Activated naive CD4-positive, alpha-beta T cell treated with anti-CD3 and anti-CD28 coated beads for 36 hours (primary cell): Measurements from ENCODE around the gene ZNF780A. TPM values are rescaled to one million over a fixed set of nuclear protein-coding genes. Genes with fewer than 3 reads are reported as not detected.
"Not testable (repeated sequence)": the region's sequence is repeated elsewhere in the genome, so short reads cannot be mapped to it uniquely, and the experiment has no call there.

Experiments used
- CTCF ChIA-PET: fragments of 350-600 bp; sonication (Branson Sonifier 250); formaldehyde crosslinking; loops from one replicate; lab custom pipeline; 2021; ENCODE audit warnings: antibody characterized with exemption; lab: Charles Lee
- DNase-seq: peaks from one replicate; pipeline ENCODE4 v3.0.0-alpha.2; 2020
- H3K27ac Mint-ChIP-seq: one replicate; pipeline ENCODE4 v1.8.0; 2021; ENCODE audit warnings: mild to moderate bottlenecking, mixed read lengths
- H3K27me3 Mint-ChIP-seq: one replicate; pipeline ENCODE4 v1.8.0; 2021; ENCODE audit warnings: low read depth, mixed read lengths
- H3K36me3 Mint-ChIP-seq: one replicate; pipeline ENCODE4 v1.8.0; 2021; ENCODE audit warnings: low read depth, mixed read lengths
- H3K4me1 Mint-ChIP-seq: one replicate; pipeline ENCODE4 v1.8.0; 2021; ENCODE audit warnings: low read depth, mixed read lengths
- H3K4me3 Mint-ChIP-seq: one replicate; pipeline ENCODE4 v1.8.0; 2021; ENCODE audit warnings: mild to moderate bottlenecking, moderate library complexity, mixed read lengths
- H3K9me3 Mint-ChIP-seq: one replicate; pipeline ENCODE4 v1.8.0; 2021; ENCODE audit warnings: mixed read lengths
- intact Hi-C: fragments of 100-400 bp; cut with micrococcal nuclease; formaldehyde crosslinking; loops from one replicate; pipeline ENCODE4 v1.15.1; 2023
- total RNA-seq, 2 experiments: library from RNA; stranded (reverse); gene quantifications; one replicate each; pipeline ENCODE4 v1.2.3, GENCODE V29; 2021

The ZNF780A gene
- total RNA-seq, 2 experiments from 2014 or later, result 8.8 to 10.5 TPM

- CTCF ChIA-PET, intact Hi-C loops: not testable (repeated sequence)
These were observed 21.5 kb upstream of the ZNF780A start for GRCh38 chr19:40112271-40112670.

GRCh38 chr19:40110570-40110969, 19.8 kb upstream of the ZNF780A start:
- intact Hi-C loops, result no loop called here
- no peak overlapping the region for H3K4me3 Mint-ChIP-seq
- CTCF ChIA-PET, result interaction anchor here (0.6 to 0.8 kb wide), 3 partner anchors 164 to 1866 kb away, joined by 3 to 4 read pairs (median 3); no protein-coding TSS in a partner anchor
- no peak for DNase-seq
- H3K36me3 Mint-ChIP-seq, result no peaks in the 10 kb centered on the region
- H3K9me3 Mint-ChIP-seq, result peaks cover 2% of the 10 kb centered on the region
- no peak overlapping the region for H3K27ac Mint-ChIP-seq
- no peaks in the 10 kb centered on the region for H3K27me3 Mint-ChIP-seq
- H3K4me1 Mint-ChIP-seq, result no peaks in the 10 kb centered on the region

More at GRCh38 chr19:40112271-40112670, 21.5 kb upstream of the ZNF780A start:
- not testable (repeated sequence) for H3K27ac Mint-ChIP-seq, H3K27me3 Mint-ChIP-seq, DNase-seq, H3K4me3 Mint-ChIP-seq, H3K36me3 Mint-ChIP-seq, H3K9me3 Mint-ChIP-seq, H3K4me1 Mint-ChIP-seq

DNA sequence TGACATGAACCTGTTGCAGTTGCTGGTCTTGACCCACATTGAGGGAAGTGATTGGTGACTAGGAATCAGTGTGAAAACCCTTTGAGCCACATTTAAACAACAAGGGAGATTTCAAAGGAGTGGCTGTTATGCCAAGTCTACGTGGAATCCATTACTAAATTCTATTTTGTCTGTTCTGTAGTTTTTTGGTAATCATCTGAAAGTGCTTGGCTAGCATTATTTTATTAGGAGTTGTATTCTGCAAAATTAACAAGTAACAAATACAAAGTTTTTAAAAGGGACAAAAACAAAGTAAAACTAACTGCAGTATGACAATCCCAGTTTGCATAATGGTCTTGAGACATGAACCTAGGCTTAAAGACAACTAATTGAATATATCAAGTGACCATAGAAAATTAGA, 14.0 kb upstream of the ZNF780A start:
- no peaks in the 10 kb centered on the region for H3K27me3 Mint-ChIP-seq
- H3K4me1 Mint-ChIP-seq, result no peaks in the 10 kb centered on the region
- no peak overlapping the region for H3K27ac Mint-ChIP-seq
- CTCF ChIA-PET, result no interaction called here
- no peak for DNase-seq
- intact Hi-C loops, result no loop called here
- H3K9me3 Mint-ChIP-seq, result no peaks in the 10 kb centered on the region
- H3K4me3 Mint-ChIP-seq, result no peak overlapping the region
- no peaks in the 10 kb centered on the region for H3K36me3 Mint-ChIP-seq

DNA sequence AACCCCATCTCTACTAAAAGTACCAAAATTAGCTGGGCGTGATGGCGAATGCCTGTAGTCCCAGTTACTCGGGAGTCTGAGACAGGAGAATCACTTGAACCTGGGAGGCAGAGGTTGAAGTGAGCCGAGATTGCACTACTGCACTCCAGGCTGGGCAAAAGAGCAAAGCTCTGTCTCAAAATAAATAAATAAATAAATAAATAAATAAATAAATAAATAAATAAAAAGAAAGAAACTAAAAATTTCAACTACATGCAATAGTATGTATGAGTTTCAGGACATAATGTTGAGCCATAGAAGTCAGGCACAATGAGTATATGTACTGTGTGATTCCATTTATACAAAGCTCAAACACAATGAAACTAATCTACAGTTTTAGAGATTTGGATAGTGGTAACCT, 12.9 kb upstream of the ZNF780A start:
- H3K4me1 Mint-ChIP-seq, result no peaks in the 10 kb centered on the region
- CTCF ChIA-PET, result no interaction called here
- intact Hi-C loops, result no loop called here

GRCh38 chr19:40101813-40102212, 11.1 kb upstream of the ZNF780A start:
- intact Hi-C loops, result no loop called here
- H3K4me3 Mint-ChIP-seq, result no peak overlapping the region
- H3K27ac Mint-ChIP-seq, result no peak overlapping the region
- CTCF ChIA-PET, result interaction anchor here (0.7 kb wide), 1 partner anchor 12 kb away, joined by 3 read pairs; no protein-coding TSS in a partner anchor
- no peak for DNase-seq
- no peaks in the 10 kb centered on the region for H3K4me1 Mint-ChIP-seq
- no peaks in the 10 kb centered on the region for H3K9me3 Mint-ChIP-seq
- H3K27me3 Mint-ChIP-seq, result peaks cover 3% of the 10 kb centered on the region
- no peaks in the 10 kb centered on the region for H3K36me3 Mint-ChIP-seq

More for the DNA sequence above, 12.9 kb upstream of the ZNF780A start:
- no peak for DNase-seq
- no peaks in the 10 kb centered on the region for H3K27me3 Mint-ChIP-seq
- no peaks in the 10 kb centered on the region for H3K9me3 Mint-ChIP-seq
- H3K27ac Mint-ChIP-seq, result no peak overlapping the region
- no peak overlapping the region for H3K4me3 Mint-ChIP-seq
- H3K36me3 Mint-ChIP-seq, result no peaks in the 10 kb centered on the region

DNA sequence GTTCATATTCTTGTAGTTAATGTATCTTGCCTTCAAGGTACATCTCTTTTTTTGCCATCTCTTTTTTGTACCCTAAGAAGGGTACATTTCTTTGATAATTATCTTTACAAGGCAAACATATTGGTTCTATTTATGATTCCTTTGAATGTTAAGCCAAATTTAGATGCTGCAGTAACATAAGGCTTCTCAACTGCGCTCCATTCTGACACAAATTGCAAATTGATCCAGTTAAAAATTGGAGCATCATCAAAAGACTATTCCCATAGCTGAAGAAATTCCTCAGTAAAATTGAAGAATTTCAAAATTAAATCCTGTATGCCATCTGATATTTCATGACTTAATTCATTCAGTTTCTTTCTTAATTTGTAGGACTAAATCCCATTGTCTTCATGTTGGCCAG, 2.7 kb upstream of the ZNF780A start:
- CTCF ChIA-PET, result interaction anchor here (0.6 to 0.7 kb wide), 2 partner anchors 44 to 322 kb away, joined by 3 read pairs; no protein-coding TSS in a partner anchor
- Mint-ChIP-seq H3K36me3 (peaks cover 2% of the 10 kb centered on the region), H3K9me3 (no peaks in the 10 kb centered on the region), H3K4me3 (no peak overlapping the region), H3K27ac (no peak overlapping the region), H3K4me1 (peaks cover 20% of the 10 kb centered on the region), H3K27me3 (peaks cover 7% of the 10 kb centered on the region)
- intact Hi-C loops, result no loop called here
- no peak for DNase-seq

- Mint-ChIP-seq H3K4me1 (peaks cover 28% of the 10 kb centered on the region), H3K27me3 (peaks cover 4% of the 10 kb centered on the region), H3K4me3 (peak overlapping the region; percentile 97), H3K27ac (peak overlapping the region; percentile 95), H3K36me3 (peaks cover 5% of the 10 kb centered on the region), H3K9me3 (no peaks in the 10 kb centered on the region)
- CTCF ChIA-PET, result interaction anchor here (1.5 to 1.9 kb wide), 2 partner anchors 48 to 121 kb away, joined by 6 to 8 read pairs; partner anchors contain the start of gene PSMC4
- intact Hi-C loops, result loop anchor here (2.0 kb wide), 1 partner anchor 35 kb away; the partner anchor contains the start of gene ZNF780B
- DNase-seq, result no peak
These were observed 724 bp upstream of the ZNF780A start for GRCh38 chr19:40091205-40092129.

DNA sequence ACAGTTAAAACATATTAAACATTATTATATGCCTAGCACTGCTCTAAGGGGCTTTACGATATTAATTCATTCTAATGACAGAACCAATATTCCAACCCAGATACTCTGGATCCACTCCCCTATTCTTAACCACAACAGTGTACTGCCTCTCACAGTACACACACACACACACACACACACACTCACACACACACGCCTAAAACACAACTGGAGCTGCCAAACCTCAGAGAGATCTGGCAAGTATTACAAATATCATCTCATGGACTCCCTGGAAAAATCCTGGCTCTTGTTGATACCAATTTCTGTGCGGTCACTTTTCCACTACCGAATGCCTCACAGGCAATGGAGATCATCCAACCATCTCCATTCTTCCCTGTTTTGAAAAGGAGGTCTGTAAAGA, 1.3 kb downstream of the ZNF780A start:
- H3K27ac Mint-ChIP-seq, result no peak overlapping the region
- no peaks in the 10 kb centered on the region for H3K9me3 Mint-ChIP-seq
- DNase-seq, result no peak
- CTCF ChIA-PET, result interaction anchor here (0.6 to 1.9 kb wide), 2 partner anchors 50 to 73 kb away, joined by 3 to 8 read pairs; no protein-coding TSS in a partner anchor
- H3K4me1 Mint-ChIP-seq, result peaks cover 28% of the 10 kb centered on the region
- peaks cover 11% of the 10 kb centered on the region for H3K36me3 Mint-ChIP-seq
- H3K27me3 Mint-ChIP-seq, result no peaks in the 10 kb centered on the region
- intact Hi-C loops, result no loop called here
- H3K4me3 Mint-ChIP-seq, result peak overlapping the region; percentile 97

DNA sequence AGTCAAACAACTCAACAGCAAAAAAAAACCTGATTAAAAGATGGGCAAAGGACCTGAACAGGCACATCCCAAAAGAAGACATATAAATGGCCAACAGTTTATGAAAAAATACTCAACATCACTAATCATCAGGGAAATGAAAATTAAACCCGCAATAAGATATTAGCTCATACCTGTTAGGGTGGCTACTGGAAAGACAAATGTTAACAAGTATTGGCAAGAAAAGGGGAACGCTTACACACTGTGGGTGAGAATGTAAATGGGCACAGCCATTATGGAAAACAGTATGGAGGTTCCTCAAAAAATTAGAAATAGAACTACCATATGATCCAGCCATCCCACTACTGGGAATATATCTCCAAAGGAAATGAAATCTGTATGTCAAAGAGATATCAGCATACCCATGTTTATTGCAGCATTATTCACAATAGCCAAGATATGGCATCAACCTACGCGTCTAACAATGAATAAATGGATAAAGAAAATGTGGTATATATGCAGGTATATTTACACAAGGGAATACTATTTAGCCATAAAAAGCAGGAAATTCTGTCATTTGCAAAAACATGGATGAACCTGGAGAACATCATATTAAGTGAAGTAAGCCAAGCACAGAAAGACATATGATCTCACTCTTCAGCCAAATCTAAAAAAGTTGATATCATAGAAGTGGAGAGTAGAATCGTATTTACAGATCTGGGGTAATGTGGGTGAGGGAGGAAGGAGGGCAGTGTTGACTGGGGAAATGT, 2.3 kb downstream of the ZNF780A start:
- CTCF ChIA-PET, result interaction anchor here (0.7 kb wide), 1 partner anchor 88 kb away, joined by 6 read pairs; no protein-coding TSS in a partner anchor
- Mint-ChIP-seq H3K27ac (no peak overlapping the region), H3K9me3 (no peaks in the 10 kb centered on the region), H3K27me3 (no peaks in the 10 kb centered on the region), H3K36me3 (peaks cover 17% of the 10 kb centered on the region), H3K4me1 (peaks cover 28% of the 10 kb centered on the region), H3K4me3 (no peak overlapping the region)
- DNase-seq, result no peak
- intact Hi-C loops, result no loop called here

DNA sequence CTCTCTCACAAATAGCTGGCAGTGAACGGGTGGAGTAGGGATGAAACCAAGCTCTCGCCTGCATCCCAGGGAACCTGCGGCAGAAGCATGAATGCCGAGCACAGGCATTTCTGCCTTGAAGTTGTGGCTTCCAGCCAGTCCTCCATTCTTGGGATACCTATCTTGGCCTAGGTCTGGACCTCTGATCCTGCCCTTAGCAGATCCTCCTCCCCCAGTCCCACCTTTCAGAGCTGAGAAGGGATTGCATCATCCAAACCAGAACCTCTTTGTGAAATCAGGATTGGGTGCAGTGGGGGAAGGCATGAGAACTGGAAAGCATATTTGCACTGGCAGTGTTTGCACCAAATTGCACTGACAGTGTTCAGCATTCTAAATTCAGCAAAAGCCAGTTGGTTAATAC, 5.8 kb downstream of the ZNF780A start:
- CTCF ChIA-PET, result interaction anchor here (0.7 kb wide), 1 partner anchor 164 kb away, joined by 4 read pairs; no protein-coding TSS in a partner anchor
- DNase-seq, result no peak
- Mint-ChIP-seq H3K27me3 (no peaks in the 10 kb centered on the region), H3K9me3 (peaks cover 5% of the 10 kb centered on the region), H3K27ac (peak overlapping the region; percentile 19), H3K4me3 (no peak overlapping the region), H3K4me1 (peaks cover 22% of the 10 kb centered on the region), H3K36me3 (peaks cover 44% of the 10 kb centered on the region)
- intact Hi-C loops, result no loop called here

- peaks cover 72% of the 10 kb centered on the region for H3K36me3 Mint-ChIP-seq
- H3K27me3 Mint-ChIP-seq, result no peaks in the 10 kb centered on the region
- intact Hi-C loops, result no loop called here
- CTCF ChIA-PET, result interaction anchor here (0.6 kb wide), 2 partner anchors 57 to 321 kb away, joined by 3 to 5 read pairs; no protein-coding TSS in a partner anchor
- H3K4me1 Mint-ChIP-seq, result no peaks in the 10 kb centered on the region
- DNase-seq, result no peak
- no peak overlapping the region for H3K4me3 Mint-ChIP-seq
- peaks cover 35% of the 10 kb centered on the region for H3K9me3 Mint-ChIP-seq
- no peak overlapping the region for H3K27ac Mint-ChIP-seq
These were observed 9.3 kb downstream of the ZNF780A start for GRCh38 chr19:40081411-40081810.

DNA sequence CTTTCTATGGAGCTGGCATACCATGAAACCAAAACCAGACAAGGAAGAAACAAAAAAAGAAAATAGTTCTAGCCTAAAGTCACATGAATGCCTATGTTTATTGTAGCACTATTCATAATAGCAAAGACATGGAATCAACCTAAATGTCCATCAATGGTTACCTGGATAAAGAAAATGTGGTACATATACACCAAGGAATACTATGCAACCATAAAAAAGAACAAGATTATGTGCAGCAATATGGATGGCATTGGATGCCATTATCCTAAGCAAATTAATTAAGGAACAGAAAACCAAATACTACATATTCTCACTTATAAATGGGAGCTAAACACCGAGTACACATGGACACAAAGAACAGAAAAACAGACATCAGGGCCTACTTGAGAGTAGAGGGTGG, 10.5 kb downstream of the ZNF780A start:
- Mint-ChIP-seq H3K27ac (no peak overlapping the region), H3K9me3 (peaks cover 45% of the 10 kb centered on the region), H3K4me3 (no peak overlapping the region), H3K36me3 (peaks cover 83% of the 10 kb centered on the region), H3K27me3 (no peaks in the 10 kb centered on the region), H3K4me1 (no peaks in the 10 kb centered on the region)
- CTCF ChIA-PET, result no interaction called here
- intact Hi-C loops, result no loop called here
- no peak for DNase-seq
